HG03571 (cell line): ENCODE data around the gene TBC1D24.

Experiments
- ATAC-seq: cut with Tn5 transposase; IDR thresholded peaks from one replicate; pipeline ENCODE4 v1.9.1; 2021; ENCODE audit not compliant: unreplicated experiment

The TBC1D24 gene

GRCh38 chr16:2482708-2483534, 8.0 kb downstream of the TBC1D24 start:
- no peak for ATAC-seq

GRCh38 chr16:2483939-2484897, 9.3 kb downstream of the TBC1D24 start:
- ATAC-seq, result no peak

DNA sequence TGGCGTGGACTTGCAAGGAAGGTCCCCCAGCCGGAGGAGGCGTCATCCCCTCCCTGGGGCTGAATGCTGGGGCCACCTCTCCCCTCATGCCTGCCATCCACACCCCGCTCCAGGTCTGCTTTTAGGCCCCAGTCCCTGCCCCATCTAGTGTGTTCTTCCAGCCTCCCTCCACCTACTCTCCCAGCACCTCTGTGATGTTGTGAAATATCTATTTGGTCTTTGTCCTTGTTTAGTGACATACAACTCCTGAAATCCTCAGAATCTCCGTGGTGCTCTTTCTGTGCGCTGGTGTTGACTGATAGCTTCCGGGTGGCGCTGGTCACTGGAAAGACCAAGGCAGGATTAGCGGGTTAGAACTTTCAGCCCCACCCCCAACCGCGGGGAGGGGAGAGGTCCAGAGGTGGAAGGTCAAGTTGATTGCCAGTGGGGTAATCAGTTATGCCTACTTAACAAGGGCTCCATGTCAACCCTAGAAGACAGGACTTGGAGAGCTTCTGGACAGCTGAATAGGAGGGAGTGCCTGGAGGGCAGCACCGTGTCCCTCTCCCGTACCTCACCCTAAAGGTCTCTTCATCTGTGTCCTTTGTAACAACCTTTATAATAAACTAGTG, 10.1 kb downstream of the TBC1D24 start:
- ATAC-seq, result no peak

- no peak for ATAC-seq
These were observed 11.0 kb downstream of the TBC1D24 start for GRCh38 chr16:2485811-2486507.

DNA sequence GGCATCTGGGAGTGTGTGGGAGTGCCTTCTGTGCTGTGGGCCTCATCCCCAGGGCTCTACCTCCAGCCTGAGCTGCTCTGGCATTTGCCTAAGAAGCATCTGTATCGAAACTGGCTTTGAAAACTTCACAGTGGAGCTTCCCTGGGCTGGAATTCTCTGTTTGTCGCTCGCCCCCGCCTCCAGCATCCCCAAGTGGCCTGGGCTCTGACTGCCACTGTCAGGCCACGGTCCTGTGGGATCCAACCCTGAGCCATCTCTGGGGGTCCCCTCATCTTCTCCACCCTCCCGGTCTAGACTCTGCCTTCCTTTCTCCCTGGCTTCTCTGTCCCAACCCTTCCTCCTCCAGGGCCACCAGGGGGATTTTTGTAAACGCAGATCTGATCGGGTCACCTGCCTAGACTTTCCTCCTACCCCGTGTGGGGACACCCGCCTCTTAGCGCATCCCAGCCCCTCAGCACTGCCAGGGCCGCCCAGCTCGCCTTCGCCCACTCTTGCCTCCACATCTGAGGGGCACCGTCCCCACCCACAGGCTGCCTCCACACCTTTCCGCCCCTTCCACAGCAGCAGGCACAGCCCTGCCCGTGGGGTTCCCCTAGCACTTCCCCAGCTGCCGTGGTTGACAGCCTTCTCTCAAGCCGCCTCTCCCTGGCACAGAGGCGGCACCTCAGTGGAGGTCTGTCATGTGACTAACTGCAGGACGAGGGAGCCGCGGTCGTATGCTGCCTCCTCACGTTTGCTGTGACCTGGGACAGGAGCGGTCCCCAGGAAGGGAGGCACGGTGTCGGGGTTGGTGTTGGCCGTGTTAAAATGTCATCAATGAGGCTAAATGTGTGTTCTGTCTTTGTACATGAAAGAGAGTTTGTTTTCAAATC, 12.0 kb downstream of the TBC1D24 start:
- ATAC-seq, result no peak

DNA sequence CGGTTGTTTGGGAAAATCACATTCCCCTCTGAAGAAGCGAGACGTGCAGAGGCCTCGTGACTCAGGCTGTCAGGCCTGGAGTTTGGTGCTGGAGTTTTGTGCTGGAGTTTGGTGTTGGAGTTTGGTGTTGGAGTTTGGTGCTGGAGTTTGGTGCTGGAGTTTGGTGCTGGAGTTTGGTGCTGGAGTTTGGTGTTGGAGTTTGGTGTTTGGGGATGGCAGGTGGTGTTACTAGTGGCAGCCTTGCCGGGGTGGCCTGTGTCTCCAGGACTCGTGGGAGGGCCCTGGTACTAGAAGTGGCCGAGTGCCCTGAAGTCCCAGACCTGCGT, 12.6 kb downstream of the TBC1D24 start:
- no peak for ATAC-seq

- ATAC-seq, result no peak
These were observed 13.1 kb downstream of the TBC1D24 start for GRCh38 chr16:2487903-2488531.

GRCh38 chr16:2489581-2489980, 14.7 kb downstream of the TBC1D24 start:
- ATAC-seq, result no peak

DNA sequence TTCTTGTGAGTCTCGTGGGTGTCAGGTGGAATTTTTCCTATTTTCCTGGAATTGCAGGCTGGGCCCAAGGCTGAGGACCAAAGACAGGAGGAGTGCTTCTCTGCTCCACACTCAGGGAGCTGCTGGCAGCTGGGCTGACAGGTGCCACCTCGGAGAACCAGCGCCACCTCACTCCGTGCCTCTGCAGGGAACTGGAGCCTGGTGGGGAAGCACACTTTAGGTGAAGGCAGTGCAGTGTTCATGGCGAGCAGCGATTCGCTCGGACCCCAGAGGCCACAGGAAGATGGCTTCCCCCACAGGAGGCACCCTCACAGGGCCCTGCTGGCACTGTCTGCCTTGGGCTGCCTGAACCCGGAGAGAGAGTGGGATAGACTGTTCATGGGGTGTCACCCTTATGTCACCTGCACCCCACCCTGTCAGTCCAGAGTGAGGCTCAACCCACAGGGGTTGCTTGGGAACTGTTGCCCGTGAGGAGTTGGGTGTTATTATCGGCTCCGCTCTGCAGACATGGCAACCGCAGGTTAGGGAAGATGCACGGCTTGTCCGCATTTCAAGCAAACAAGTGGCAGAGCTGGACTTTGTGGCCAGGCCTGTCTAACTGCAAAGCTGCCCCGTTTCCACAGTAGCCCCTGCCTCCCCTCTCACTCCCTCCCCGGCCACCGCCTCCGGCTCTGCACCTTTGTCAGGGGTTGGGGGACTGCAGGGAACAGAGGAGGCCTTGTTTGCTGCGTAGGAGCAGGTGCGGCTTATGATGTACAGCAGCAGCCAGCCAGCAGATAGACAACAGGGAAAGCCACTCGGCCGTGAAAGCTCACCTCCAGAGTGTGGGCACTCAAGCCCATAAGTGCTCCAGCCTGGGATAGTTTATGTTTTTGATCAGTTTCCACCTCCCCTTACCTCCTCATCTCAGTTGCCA, 15.5 kb downstream of the TBC1D24 start:
- ATAC-seq, result no peak

- ATAC-seq, result no peak
These were observed 17.4 kb downstream of the TBC1D24 start for GRCh38 chr16:2492292-2492691.

DNA sequence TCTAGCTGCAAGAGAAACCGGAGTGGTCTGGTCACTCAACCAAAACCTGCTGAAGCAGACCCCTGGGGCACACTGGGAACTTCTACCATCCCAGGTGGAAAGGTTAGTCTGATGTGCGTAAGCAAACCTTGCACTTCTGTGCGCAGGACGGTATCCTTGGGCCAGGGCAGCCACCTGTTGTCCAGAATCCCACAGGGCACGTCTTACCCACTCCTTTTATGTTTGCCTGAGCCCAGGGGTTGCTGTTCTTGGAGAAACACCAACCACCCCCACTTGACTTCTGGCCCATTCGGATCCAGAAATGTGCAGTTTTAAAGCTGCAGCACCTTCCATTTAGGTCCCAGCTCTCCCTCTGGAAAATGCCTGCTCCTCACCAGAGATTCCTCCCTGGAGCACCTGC, 18.7 kb downstream of the TBC1D24 start:
- no peak for ATAC-seq

- ATAC-seq, result no peak
These were observed 19.7 kb downstream of the TBC1D24 start for GRCh38 chr16:2494616-2495015.

DNA sequence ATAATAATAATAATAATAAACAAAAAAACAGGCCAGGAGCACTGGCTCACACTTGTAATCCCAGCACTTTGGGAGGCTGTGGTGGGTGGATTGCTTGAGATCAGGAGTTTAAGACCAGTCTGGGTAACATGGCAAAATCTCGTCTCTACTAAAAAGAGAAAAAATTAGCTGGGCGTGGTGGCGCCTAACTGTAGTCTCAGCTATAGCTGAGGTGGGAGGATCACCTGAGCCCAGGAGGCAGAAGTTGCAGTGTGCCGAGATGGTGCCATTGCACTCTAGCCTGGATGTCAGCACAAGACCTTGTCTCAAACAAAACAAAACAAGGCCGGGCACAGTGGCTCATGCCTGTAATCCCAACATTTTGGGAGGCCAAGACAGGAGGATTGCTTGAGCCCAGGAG, 20.1 kb downstream of the TBC1D24 start:
- no peak for ATAC-seq

DNA sequence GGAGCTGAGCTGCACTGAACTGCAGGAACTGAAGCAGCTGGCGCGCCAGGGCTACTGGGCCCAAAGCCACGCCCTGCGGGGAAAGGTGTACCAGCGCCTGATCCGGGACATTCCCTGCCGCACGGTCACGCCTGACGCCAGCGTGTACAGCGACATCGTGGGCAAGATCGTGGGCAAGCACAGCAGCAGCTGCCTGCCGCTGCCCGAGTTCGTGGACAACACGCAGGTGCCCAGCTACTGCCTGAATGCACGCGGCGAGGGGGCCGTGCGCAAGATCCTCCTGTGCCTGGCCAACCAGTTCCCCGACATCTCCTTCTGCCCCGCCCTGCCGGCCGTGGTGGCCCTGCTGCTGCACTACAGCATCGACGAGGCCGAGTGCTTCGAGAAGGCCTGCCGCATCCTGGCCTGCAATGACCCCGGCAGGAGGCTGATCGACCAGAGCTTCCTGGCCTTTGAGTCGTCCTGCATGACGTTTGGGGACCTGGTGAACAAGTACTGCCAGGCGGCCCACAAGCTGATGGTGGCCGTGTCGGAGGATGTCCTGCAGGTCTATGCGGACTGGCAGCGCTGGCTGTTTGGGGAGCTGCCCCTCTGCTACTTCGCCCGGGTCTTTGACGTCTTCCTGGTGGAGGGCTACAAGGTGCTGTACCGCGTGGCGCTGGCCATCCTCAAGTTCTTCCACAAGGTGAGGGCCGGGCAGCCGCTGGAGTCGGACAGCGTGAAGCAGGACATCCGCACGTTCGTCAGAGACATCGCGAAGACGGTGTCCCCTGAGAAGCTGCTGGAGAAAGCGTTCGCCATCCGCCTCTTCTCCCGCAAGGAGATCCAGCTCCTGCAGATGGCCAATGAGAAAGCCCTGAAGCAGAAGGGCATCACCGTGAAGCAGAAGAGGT, 21.5 kb downstream of the TBC1D24 start:
- ATAC-seq, result no peak

DNA sequence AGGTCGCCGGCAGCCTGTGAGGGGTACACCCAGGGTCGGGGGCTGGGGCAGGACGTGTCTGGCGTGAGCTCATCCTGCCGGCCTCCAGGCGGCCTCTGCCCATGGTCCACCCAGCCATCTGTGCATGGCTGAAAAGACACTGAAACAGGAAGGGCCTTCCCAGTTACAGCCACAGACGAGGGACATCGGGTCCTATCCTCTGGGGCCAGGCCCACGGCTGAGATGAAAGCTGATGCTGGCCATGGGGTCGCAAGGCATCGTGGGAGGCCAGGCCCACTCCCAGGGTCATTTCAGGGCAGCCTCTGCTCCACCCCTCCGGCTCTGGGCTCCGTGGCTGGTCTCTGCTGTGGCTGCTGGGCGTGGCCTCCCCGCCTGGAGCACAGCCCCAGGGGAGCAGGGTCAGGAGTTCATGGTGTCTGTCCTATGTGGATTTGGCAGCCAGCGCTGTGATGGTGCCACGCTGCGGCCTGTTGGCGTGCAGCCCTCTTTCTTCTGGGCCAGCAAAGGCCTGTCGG, 22.2 kb downstream of the TBC1D24 start:
- ATAC-seq, result no peak

DNA sequence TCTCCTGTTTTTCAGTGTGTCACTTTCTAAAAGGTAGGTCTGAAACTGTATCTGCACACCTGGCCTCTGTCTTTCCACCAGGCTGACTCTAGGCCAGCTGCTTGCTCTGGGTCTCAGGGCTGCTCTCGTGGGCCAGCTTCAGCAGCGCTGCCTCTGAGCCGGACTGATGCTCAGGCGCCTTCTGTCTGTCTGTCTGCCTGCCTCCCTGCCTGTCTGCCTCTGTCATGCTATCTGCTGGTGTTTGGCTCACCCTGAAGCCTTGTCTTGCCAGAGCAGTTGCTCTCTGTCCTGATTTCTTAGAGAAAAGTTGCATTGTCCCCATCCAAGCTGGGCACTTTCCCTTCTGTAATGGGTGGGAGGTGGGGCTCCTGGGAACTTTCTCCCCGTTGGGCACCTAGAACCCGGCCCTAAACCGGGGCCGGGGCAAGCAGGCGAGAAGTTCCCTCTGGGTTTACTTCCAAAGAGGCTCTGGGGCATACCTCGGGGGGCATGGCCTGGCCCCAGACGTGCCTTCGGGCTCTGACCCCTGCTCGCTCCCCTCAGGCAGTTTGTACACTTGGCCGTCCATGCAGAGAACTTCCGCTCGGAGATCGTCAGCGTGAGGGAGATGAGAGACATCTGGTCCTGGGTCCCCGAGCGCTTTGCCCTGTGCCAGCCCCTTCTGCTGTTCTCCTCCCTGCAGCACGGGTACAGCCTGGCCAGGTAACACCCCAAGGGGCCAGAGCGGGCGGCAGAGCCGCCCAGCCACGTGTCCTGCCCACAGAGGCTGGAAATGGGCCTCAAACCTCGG, 23.0 kb downstream of the TBC1D24 start:
- no peak for ATAC-seq
